CD4-positive, CD25-positive, alpha-beta regulatory T cell (primary cell): Measurements from ENCODE around the gene KNDC1. TPM values are rescaled to one million over a fixed set of nuclear protein-coding genes. Genes with fewer than 3 reads are reported as not detected.

Experiments used
- ATAC-seq, 2 donors: fragments of 150-1000 bp; cut with Tn5 transposase; one replicate each; pipeline ENCODE4 v1.10.0; 2021; ENCODE audit warnings: low read depth in 2 of 2, moderate number of reproducible peaks in 2 of 2, moderate library complexity in 1 of 2
- DNase-seq, 3 donors: peaks; one replicate each; pipeline versions ENCODE4 v3.0.0 to v3.0.0-alpha.2; 2012 to 2022; ENCODE audit warnings: mixed read lengths in 1 of 3
- H3K27ac ChIP-seq: one replicate; pipeline ENCODE4 v1.7.0; 2013; ENCODE audit warnings: mild to moderate bottlenecking, low read length; ENCODE audit not compliant: insufficient read depth, poor library complexity, severe bottlenecking
- H3K27me3 ChIP-seq: one replicate; pipeline ENCODE4 v1.7.0; 2013; ENCODE audit warnings: low read length; ENCODE audit not compliant: control insufficient read depth, insufficient read depth
- H3K36me3 ChIP-seq: one replicate; pipeline ENCODE4 v1.7.0; 2013; ENCODE audit warnings: mild to moderate bottlenecking, low read length, moderate library complexity; ENCODE audit not compliant: control insufficient read depth, insufficient read depth
- H3K4me1 ChIP-seq: 2 replicates; pipeline ENCODE4 v1.7.0; 2013; ENCODE audit warnings: mild to moderate bottlenecking, low read length; ENCODE audit not compliant: insufficient read depth, control insufficient read depth, poor library complexity, severe bottlenecking
- H3K4me3 ChIP-seq: one replicate; pipeline ENCODE4 v1.7.0; 2013; ENCODE audit warnings: low read depth, mild to moderate bottlenecking, low read length, moderate library complexity
- H3K9me3 ChIP-seq, 2 experiments: 1 replicate in 1 of 2; 2 replicates in 1 of 2; pipeline ENCODE4 v1.7.0; 2013; ENCODE audit warnings: low read length in 2 of 2, mild to moderate bottlenecking in 1 of 2, moderate library complexity in 1 of 2; ENCODE audit not compliant: control insufficient read depth in 2 of 2
- H3K27ac Mint-ChIP-seq, 3 donors: one replicate each; pipeline ENCODE4 v1.8.0; 2020 to 2022; ENCODE audit warnings: mild to moderate bottlenecking in 3 of 3, mixed read lengths in 3 of 3, moderate library complexity in 2 of 3
- H3K27me3 Mint-ChIP-seq: one replicate; pipeline ENCODE4 v1.8.0; 2022; ENCODE audit warnings: mild to moderate bottlenecking, mixed read lengths
- H3K36me3 Mint-ChIP-seq: one replicate; pipeline ENCODE4 v1.8.0; 2020; ENCODE audit warnings: mixed read lengths
- H3K4me1 Mint-ChIP-seq, 4 donors: one replicate each; pipeline ENCODE4 v1.8.0; 2020 to 2022; ENCODE audit warnings: mixed read lengths in 4 of 4, mild to moderate bottlenecking in 1 of 4
- H3K4me3 Mint-ChIP-seq, 4 donors: one replicate each; pipeline ENCODE4 v1.8.0; 2020 to 2022; ENCODE audit warnings: mild to moderate bottlenecking in 4 of 4, mixed read lengths in 4 of 4, moderate library complexity in 3 of 4
- H3K9me3 Mint-ChIP-seq, 7 donors: one replicate each; pipeline ENCODE4 v1.8.0; 2020 to 2022; ENCODE audit warnings: mixed read lengths in 7 of 7, mild to moderate bottlenecking in 3 of 7, moderate library complexity in 2 of 7
- polyA plus RNA-seq, 4 donors: library from polyadenylated mRNA; unstranded; fragments of 300-500 nt; fragmentation: Illumina TruSeq; gene quantifications; one replicate each; pipeline ENCODE4 v1.2.3, GENCODE V29; 2021
- total RNA-seq: library from RNA; stranded (reverse); gene quantifications from one replicate; pipeline ENCODE4 v1.2.3, GENCODE V29; 2022

The KNDC1 gene
- total and polyA plus RNA-seq, 5 donors from 2014 or later: 1.1 TPM; not detected in 4

- Histone ChIP-seq H3K27me3 (no peaks in the 10 kb centered on the region), H3K36me3 (no peaks in the 10 kb centered on the region), H3K4me3 (no peak overlapping the region), H3K4me1 (no peaks in the 10 kb centered on the region), H3K27ac (no peak overlapping the region), H3K9me3 (no peaks in the 10 kb centered on the region)
- peaks cover 0 to 2% (median 0%) of the 10 kb centered on the region in 7 donors for H3K9me3 Mint-ChIP-seq
- H3K36me3 Mint-ChIP-seq: no peaks in the 10 kb centered on the region
- ATAC-seq (no peak), DNase-seq (no peak)
- H3K27me3 Mint-ChIP-seq: peaks cover 13% of the 10 kb centered on the region
- H3K4me3 Mint-ChIP-seq: no peak overlapping the region
- H3K4me1 Mint-ChIP-seq: peaks cover 0 to 8% (median 5%) of the 10 kb centered on the region in 4 donors
- H3K27ac Mint-ChIP-seq: no peak overlapping the region
These were observed 19.4 kb upstream of the KNDC1 start for GRCh38 chr10:133140417-133141143.

GRCh38 chr10:133141144-133141957 is 18.7 kb upstream of the KNDC1 start:
- H3K27ac Mint-ChIP-seq: no peak overlapping the region
- ATAC-seq (no peak), DNase-seq (no peak)
- Histone ChIP-seq H3K4me3 (no peak overlapping the region), H3K4me1 (no peaks in the 10 kb centered on the region), H3K27ac (no peak overlapping the region), H3K36me3 (no peaks in the 10 kb centered on the region), H3K9me3 (no peaks in the 10 kb centered on the region), H3K27me3 (no peaks in the 10 kb centered on the region)
- peaks cover 0 to 8% (median 5%) of the 10 kb centered on the region in 4 donors for H3K4me1 Mint-ChIP-seq
- peaks cover 0 to 2% (median 0%) of the 10 kb centered on the region in 7 donors for H3K9me3 Mint-ChIP-seq
- no peak overlapping the region for H3K4me3 Mint-ChIP-seq
- H3K27me3 Mint-ChIP-seq: peaks cover 14% of the 10 kb centered on the region
- no peaks in the 10 kb centered on the region for H3K36me3 Mint-ChIP-seq

- Mint-ChIP-seq H3K27me3 (peaks cover 14% of the 10 kb centered on the region), H3K4me1 (peaks cover 0 to 8% (median 5%) of the 10 kb centered on the region in 4 donors), H3K9me3 (peaks cover 0 to 2% (median 0%) of the 10 kb centered on the region in 7 donors), H3K4me3 (no peak overlapping the region), H3K36me3 (no peaks in the 10 kb centered on the region), H3K27ac (no peak overlapping the region)
- Histone ChIP-seq H3K4me3 (no peak overlapping the region), H3K27ac (no peak overlapping the region), H3K4me1 (no peaks in the 10 kb centered on the region), H3K27me3 (peaks cover 2% of the 10 kb centered on the region), H3K9me3 (peaks cover under 1 to 2% of the 10 kb centered on the region in 2 experiments), H3K36me3 (no peaks in the 10 kb centered on the region)
- no peak for DNase-seq
- ATAC-seq: no peak
These were observed 18.1 kb upstream of the KNDC1 start for GRCh38 chr10:133141958-133142340.

- H3K4me1 ChIP-seq: no peaks in the 10 kb centered on the region
- ATAC-seq (no peak), DNase-seq (no peak)
- Mint-ChIP-seq H3K9me3 (peaks cover 0 to 5% (median 2%) of the 10 kb centered on the region in 7 donors), H3K36me3 (no peaks in the 10 kb centered on the region), H3K27me3 (peaks cover 20% of the 10 kb centered on the region), H3K4me3 (no peak overlapping the region), H3K27ac (no peak overlapping the region), H3K4me1 (peaks cover 0 to 8% (median 5%) of the 10 kb centered on the region in 4 donors)
- H3K36me3 ChIP-seq: no peaks in the 10 kb centered on the region
- no peak overlapping the region for H3K4me3 ChIP-seq
- H3K27ac ChIP-seq: no peak overlapping the region
- peaks cover 4 to 5% of the 10 kb centered on the region in 2 experiments for H3K9me3 ChIP-seq
- H3K27me3 ChIP-seq: peaks cover 2% of the 10 kb centered on the region
These were observed 17.4 kb upstream of the KNDC1 start for GRCh38 chr10:133142523-133143199.

GRCh38 chr10:133143200-133143533 is 16.9 kb upstream of the KNDC1 start:
- no peak overlapping the region for H3K27ac ChIP-seq
- ATAC-seq (no peak), DNase-seq (no peak)
- Mint-ChIP-seq H3K27me3 (peaks cover 20% of the 10 kb centered on the region), H3K36me3 (no peaks in the 10 kb centered on the region), H3K4me1 (peaks cover 0 to 8% (median 5%) of the 10 kb centered on the region in 4 donors), H3K4me3 (no peak overlapping the region), H3K27ac (no peak overlapping the region), H3K9me3 (peaks cover 0 to 5% (median 2%) of the 10 kb centered on the region in 7 donors)
- H3K9me3 ChIP-seq: peaks cover 5 to 8% of the 10 kb centered on the region in 2 experiments
- no peaks in the 10 kb centered on the region for H3K4me1 ChIP-seq
- no peak overlapping the region for H3K4me3 ChIP-seq
- H3K27me3 ChIP-seq: peaks cover 3% of the 10 kb centered on the region
- H3K36me3 ChIP-seq: no peaks in the 10 kb centered on the region

- Histone ChIP-seq H3K36me3 (no peaks in the 10 kb centered on the region), H3K4me3 (no peak overlapping the region), H3K4me1 (no peaks in the 10 kb centered on the region), H3K27ac (no peak overlapping the region), H3K9me3 (peaks cover 5 to 9% of the 10 kb centered on the region in 2 experiments), H3K27me3 (peaks cover 4% of the 10 kb centered on the region)
- Mint-ChIP-seq H3K36me3 (no peaks in the 10 kb centered on the region), H3K4me1 (peaks cover 0 to 8% (median 5%) of the 10 kb centered on the region in 4 donors), H3K27me3 (peaks cover 20% of the 10 kb centered on the region), H3K9me3 (peaks cover 0 to 5% (median 2%) of the 10 kb centered on the region in 7 donors), H3K27ac (no peak overlapping the region), H3K4me3 (no peak overlapping the region)
- DNase-seq (no peak), ATAC-seq (no peak)
These were observed 16.5 kb upstream of the KNDC1 start for GRCh38 chr10:133143546-133143945.

GRCh38 chr10:133144771-133145170 is 15.2 kb upstream of the KNDC1 start:
- no peaks in the 10 kb centered on the region for H3K36me3 ChIP-seq
- peaks cover 0 to 6% (median 2%) of the 10 kb centered on the region in 7 donors for H3K9me3 Mint-ChIP-seq
- peaks cover 0 to 8% (median 5%) of the 10 kb centered on the region in 4 donors for H3K4me1 Mint-ChIP-seq
- no peak for DNase-seq
- no peaks in the 10 kb centered on the region for H3K4me1 ChIP-seq
- H3K27ac ChIP-seq: no peak overlapping the region
- no peak overlapping the region for H3K4me3 ChIP-seq
- peaks cover 20% of the 10 kb centered on the region for H3K27me3 Mint-ChIP-seq
- no peak overlapping the region for H3K4me3 Mint-ChIP-seq
- no peak for ATAC-seq
- no peaks in the 10 kb centered on the region for H3K36me3 Mint-ChIP-seq
- peaks cover 5 to 9% of the 10 kb centered on the region in 2 experiments for H3K9me3 ChIP-seq
- H3K27ac Mint-ChIP-seq: no peak overlapping the region
- peaks cover 4% of the 10 kb centered on the region for H3K27me3 ChIP-seq
